TTC549 (cell line): Measurements from ENCODE around the gene GRHL3.

Experiments
- FAIRE-seq: peaks from 2 replicates; lab custom pipeline; 2012; peaks lifted over from hg19 to GRCh38; lab: Jason Lieb, UNC

The GRHL3 gene

GRCh38 chr1:24293392-24294227 lies 25.5 kb upstream of the GRHL3 start:
- FAIRE-seq, result no peak

GRCh38 chr1:24294228-24294672 lies 24.9 kb upstream of the GRHL3 start:
- no peak for FAIRE-seq

GRCh38 chr1:24294716-24295371 lies 24.3 kb upstream of the GRHL3 start:
- FAIRE-seq, result no peak

- no peak for FAIRE-seq
These were observed 23.6 kb upstream of the GRHL3 start for GRCh38 chr1:24295535-24295934.

GRCh38 chr1:24297187-24297851 lies 21.8 kb upstream of the GRHL3 start:
- no peak for FAIRE-seq

- FAIRE-seq, result no peak
These were observed 21.3 kb upstream of the GRHL3 start for GRCh38 chr1:24297852-24298232.

- FAIRE-seq, result no peak
These were observed 20.6 kb upstream of the GRHL3 start for GRCh38 chr1:24298606-24299005.

- FAIRE-seq, result no peak
These were observed 19.3 kb upstream of the GRHL3 start for GRCh38 chr1:24299901-24300300.

- FAIRE-seq, result no peak
These were observed 18.0 kb upstream of the GRHL3 start for GRCh38 chr1:24300971-24301784.

GRCh38 chr1:24301785-24302175 lies 17.4 kb upstream of the GRHL3 start:
- FAIRE-seq, result no peak

- no peak for FAIRE-seq
These were observed 16.9 kb upstream of the GRHL3 start for GRCh38 chr1:24302209-24302611.

GRCh38 chr1:24303600-24303999 lies 15.6 kb upstream of the GRHL3 start:
- FAIRE-seq, result no peak

- FAIRE-seq, result no peak
These were observed 14.4 kb upstream of the GRHL3 start for GRCh38 chr1:24304763-24305162.

- FAIRE-seq, result no peak
These were observed 10.7 kb upstream of the GRHL3 start for GRCh38 chr1:24308365-24309015.

GRCh38 chr1:24309762-24310485 lies 9.2 kb upstream of the GRHL3 start:
- FAIRE-seq, result no peak

- no peak for FAIRE-seq
These were observed 7.9 kb upstream of the GRHL3 start for GRCh38 chr1:24311234-24311633.

GRCh38 chr1:24311741-24312140 lies 7.4 kb upstream of the GRHL3 start:
- no peak for FAIRE-seq

GRCh38 chr1:24315391-24315790 lies 3.8 kb upstream of the GRHL3 start:
- FAIRE-seq, result no peak

GRCh38 chr1:24316645-24317044 lies 2.5 kb upstream of the GRHL3 start:
- no peak for FAIRE-seq

GRCh38 chr1:24317081-24317480 lies 2.1 kb upstream of the GRHL3 start:
- no peak for FAIRE-seq

GRCh38 chr1:24317956-24318614 lies 1.1 kb upstream of the GRHL3 start:
- no peak for FAIRE-seq
